HFF-Myc (cell line): Measurements from ENCODE around the gene ITPK1.
A peak's percentile ranks its signal among the peaks of the same experiment; 100 is the strongest.

Source experiments
- DNase-seq: peaks from one replicate; pipeline ENCODE4 v3.0.0-alpha.2; 2011; ENCODE audit warnings: low read depth; ENCODE audit errors: extremely low read depth
- H3K4me3 ChIP-seq: replicated peaks from 2 replicates; pipeline ENCODE4 v1.5.1; 2011; ENCODE audit warnings: low read depth, mild to moderate bottlenecking, control low read depth, low read length
- TF ChIP-seq, protein P1 (sequence below): IDR thresholded peaks from 2 replicates; pipeline ENCODE4 v1.5.1; 2012; ENCODE audit warnings: mild to moderate bottlenecking, low read depth, low read length, control low read depth; ENCODE audit errors: missing control alignments

ITPK1 gene

DNA sequence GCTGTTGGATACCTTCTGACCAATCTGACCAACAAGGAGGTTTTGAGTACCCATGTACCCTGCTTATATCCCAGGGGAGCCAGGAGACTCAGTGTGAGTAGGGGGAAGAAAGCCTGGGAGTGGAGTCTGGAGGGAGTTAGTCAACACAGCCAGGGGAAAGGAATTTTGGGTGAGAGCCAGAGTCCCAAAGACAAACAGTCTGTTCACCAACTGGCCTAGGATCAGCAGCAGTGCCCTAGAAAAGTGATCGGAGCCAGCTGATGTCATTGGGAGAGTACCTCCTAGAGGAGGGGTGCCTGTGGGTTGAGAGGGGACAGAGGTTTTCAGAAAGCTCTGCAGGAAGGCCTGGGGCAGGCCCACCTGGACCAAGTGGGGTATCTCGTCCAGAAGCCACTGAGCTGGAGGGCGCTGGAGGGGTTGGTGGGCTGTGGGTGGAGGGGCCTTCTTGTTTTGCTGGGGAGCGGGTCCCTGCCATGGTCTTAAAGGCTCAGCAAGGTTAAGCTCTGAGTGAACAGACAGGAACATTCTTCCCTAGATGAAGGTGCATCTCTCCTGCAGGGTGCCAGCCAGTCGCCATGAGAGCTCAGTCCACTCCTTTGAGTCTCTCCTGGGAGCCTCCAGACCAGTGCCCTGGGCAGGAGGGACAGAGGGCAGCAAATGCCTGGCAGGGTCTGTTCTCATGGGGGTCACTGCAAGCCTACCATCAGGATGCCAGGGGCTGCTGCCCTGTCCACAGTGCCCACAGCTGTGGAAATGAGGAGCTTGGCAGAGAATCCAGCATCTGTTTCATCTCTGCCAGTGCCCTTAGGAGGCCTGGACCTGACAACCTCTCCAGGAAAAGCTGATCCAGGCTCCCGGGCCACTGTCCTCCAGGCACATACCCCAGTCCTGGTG lies 129.2 kb downstream of the ITPK1 start:
- H3K4me3 ChIP-seq, result no peak overlapping the region
- peak; percentile 30 for DNase-seq
- TF ChIP-seq, protein P1, sequence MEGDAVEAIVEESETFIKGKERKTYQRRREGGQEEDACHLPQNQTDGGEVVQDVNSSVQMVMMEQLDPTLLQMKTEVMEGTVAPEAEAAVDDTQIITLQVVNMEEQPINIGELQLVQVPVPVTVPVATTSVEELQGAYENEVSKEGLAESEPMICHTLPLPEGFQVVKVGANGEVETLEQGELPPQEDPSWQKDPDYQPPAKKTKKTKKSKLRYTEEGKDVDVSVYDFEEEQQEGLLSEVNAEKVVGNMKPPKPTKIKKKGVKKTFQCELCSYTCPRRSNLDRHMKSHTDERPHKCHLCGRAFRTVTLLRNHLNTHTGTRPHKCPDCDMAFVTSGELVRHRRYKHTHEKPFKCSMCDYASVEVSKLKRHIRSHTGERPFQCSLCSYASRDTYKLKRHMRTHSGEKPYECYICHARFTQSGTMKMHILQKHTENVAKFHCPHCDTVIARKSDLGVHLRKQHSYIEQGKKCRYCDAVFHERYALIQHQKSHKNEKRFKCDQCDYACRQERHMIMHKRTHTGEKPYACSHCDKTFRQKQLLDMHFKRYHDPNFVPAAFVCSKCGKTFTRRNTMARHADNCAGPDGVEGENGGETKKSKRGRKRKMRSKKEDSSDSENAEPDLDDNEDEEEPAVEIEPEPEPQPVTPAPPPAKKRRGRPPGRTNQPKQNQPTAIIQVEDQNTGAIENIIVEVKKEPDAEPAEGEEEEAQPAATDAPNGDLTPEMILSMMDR, result no peak

DNA sequence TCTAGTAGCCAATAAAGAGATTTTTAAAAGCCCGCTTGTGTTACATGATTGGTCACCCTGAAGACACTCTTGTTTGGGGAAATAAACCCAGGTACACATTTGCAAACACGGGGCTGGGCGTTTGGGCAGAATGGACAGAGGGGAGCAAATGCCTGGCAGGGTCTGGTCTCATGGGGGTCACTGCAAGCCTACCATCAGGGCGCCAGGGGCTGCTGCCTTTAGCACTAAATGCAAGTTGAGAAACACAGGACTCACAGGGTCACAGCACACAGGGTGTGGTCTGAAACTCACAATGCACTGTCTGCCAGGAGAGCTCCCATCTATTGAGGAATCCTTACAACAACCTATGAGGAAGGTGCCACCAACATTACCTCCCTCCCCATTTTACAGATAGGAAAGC lies 130.2 kb downstream of the ITPK1 start:
- H3K4me3 ChIP-seq, result no peak overlapping the region
- DNase-seq, result no peak
- TF ChIP-seq, protein P1, result no peak

DNA sequence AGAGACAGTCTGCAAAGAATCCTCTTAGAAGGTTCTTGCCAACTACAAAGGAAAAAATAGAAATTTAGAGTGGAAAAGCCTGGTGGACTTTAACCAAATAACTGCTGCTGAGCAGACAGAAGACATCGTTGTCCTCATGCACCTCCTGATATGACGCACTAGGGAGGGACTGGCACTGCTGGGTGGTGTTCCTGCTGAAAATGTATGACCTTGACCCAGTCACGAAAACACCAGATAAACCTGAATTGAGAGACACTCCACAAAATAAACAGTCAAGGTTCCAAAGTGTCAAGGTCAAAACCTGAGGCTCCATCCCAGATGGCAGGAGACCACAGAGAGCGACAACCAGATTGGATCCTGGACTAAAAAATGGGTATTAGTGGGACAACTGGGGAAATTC lies 130.8 kb downstream of the ITPK1 start:
- TF ChIP-seq, protein P1, result no peak
- no peak for DNase-seq

DNA sequence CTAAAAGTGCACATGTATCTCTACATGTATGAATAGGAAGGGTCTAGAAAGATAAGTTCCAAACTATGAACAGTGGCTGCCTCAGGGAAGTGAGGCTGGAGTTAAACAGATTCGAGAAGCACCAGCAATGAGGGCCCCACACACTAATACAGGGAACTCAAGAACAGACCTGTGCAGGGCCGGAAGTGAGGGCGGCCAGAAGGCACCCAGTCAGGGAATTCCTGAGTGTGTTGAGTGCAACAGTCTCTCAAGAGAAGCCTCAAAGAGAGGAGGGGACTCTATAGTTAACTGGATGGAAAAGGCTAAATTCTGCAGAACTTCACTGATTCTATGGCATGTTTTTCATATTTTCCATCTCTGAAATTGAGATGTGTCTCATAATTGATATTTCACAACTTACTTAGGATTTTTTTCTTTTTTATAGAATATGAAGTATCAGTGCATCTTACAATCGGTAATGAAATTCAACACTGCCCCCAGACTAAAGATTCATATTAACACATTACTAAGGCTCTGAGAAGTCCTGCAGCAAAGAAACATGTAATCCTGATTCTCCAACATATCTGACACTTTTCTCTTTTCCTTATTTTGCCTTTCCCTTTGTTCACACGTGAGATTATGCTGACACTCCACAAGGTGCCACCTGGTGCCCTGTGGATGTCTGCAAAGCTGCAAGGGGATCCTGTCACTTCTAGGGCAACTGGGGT lies 131.5 kb downstream of the ITPK1 start:
- no peak for DNase-seq

More for the DNA sequence above, 130.8 kb downstream of the ITPK1 start:
- H3K4me3 ChIP-seq, result no peak overlapping the region

DNA sequence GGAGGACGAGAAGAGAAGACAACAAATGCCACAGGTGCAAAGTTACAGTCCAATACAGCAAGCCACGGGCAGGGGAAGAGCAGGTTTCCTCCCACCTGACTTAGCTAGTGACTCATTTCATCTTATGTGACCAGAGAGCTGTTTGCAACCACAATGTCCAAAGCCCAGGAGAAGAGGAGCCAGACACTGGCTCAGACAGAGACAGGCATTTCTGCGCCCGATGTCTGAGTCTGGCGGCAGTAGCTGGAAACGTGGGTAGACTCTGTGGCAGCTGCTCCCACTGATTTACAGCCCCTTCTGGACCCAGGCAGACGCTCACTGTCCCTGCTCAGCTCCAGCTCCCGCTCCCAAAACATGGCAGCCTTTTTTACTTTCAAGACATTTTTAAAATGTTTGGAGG lies 132.8 kb downstream of the ITPK1 start:
- H3K4me3 ChIP-seq, result no peak overlapping the region
- no peak for DNase-seq
- TF ChIP-seq, protein P1, result no peak

More for the DNA sequence above, 131.5 kb downstream of the ITPK1 start:
- TF ChIP-seq, protein P1, result no peak
- H3K4me3 ChIP-seq, result no peak overlapping the region

DNA sequence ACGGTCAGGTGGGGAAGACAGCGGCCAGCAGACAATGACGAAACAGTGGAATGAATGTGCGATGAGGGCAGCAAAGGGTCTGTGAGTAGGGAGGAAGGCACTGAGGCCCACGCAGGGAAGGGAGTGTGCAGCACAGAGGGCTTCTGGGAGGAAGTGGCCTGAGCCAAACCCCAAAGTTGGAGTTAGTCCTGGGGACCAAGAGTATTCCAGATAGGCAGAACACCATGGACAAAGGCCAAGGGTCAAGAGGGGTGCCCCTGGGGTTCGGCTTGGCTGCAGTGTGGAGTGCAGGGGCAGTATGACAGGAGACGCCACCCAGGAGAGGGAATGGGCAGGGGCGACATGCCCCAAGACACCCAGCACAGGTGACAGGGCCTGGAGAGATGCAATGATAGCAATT lies 134.0 kb downstream of the ITPK1 start:
- DNase-seq, result no peak
- no peak overlapping the region for H3K4me3 ChIP-seq

More for the DNA sequence above, 134.0 kb downstream of the ITPK1 start:
- TF ChIP-seq, protein P1, result no peak
